ENCODE measurements around the gene CNTN1. TPM values are rescaled to one million over a fixed set of nuclear protein-coding genes. Genes with fewer than 3 reads are reported as not detected.

The CNTN1 gene
- total and polyA plus RNA-seq, 2 of the 13 experiments (the other 11 are each of a cell fraction or from before 2014, with no cell fraction given), result 0.01 to 0.07 TPM

DNA sequence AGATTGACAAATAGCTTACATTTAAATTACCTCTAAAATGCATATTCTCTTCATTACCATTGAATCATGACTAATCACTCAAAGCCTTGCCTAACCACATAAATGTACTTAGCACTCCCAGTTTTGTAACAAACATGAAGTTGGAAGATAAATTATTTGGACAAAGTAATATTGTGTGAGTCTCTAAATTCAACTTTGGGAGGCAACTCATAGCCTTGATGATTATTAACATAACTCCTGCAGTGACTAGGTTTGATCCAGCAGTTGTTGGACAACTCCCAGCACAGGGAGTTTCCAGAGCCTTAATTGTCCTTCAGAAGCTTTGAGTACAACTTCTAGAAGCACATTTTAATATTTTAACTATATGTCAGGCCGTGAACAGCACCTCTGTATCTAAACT lies 342.4 kb downstream of the CNTN1 start:
- Histone ChIP-seq H2AFZ (ENCODE audit: low read length) (no peak overlapping the region), H3K4me3 (replicated peaks in 1 of 3; ENCODE audit: insufficient read depth in 1 of 3, low read depth in 2 of 3, low read length in 3 of 3) (no peak overlapping the region), H4K20me1 (ENCODE audit: insufficient read depth, low read length) (no peaks in the 10 kb centered on the region), H3K9me3 (ENCODE audit: low read length) (0 out of 2 replicates have a peak, but pooled peaks cover 3% of the 10 kb centered on the region), H3K27me3 (ENCODE audit: control insufficient read depth in 1 of 2, insufficient read depth in 2 of 2, low read length in 2 of 2) (no peaks in the 10 kb centered on the region), H3K27ac (ENCODE audit: extremely low read length, insufficient read depth, low read length) (no peak overlapping the region), H3K4me2 (ENCODE audit: low read depth, low read length) (no peak overlapping the region), H3K36me3 (replicated peaks in 1 of 2; ENCODE audit: control insufficient read depth in 1 of 2, insufficient read depth in 2 of 2, low read length in 2 of 2) (no peaks in the 10 kb centered on the region), H3K9ac (ENCODE audit: insufficient read depth, low read depth, low read length) (no peak overlapping the region), H3K4me1 (ENCODE audit: insufficient read depth, low read length) (no peaks in the 10 kb centered on the region), H3K79me2 (ENCODE audit: insufficient read depth, low read length) (no peaks in the 10 kb centered on the region)
- intact Hi-C loops (cut with micrococcal nuclease; ENCODE audit: unreplicated experiment) (no loop called here), in situ Hi-C loops (cut with HindIII; ENCODE audit: extremely low pct_ligation_motif_present, low pct_unique_long_range_greater_than_20kb) (no loop called here)
- TF ChIP-seq TEAD3 (CRISPR knock-in tag; optimal IDR thresholded peaks at IDR 0.05; ENCODE audit: borderline replicate concordance), result no peak
- TF ChIP-seq CBFB (CRISPR knock-in tag; IDR thresholded peaks at IDR 0.05), result no peak
- TF ChIP-seq ZKSCAN1 (IDR thresholded peaks at IDR 0.05; ENCODE audit: low read length), result no peak
- TF ChIP-seq RFXANK (CRISPR knock-in tag; IDR thresholded peaks at IDR 0.05), result no peak
- no peak for TF ChIP-seq ZNF782 (CRISPR knock-in tag; IDR thresholded peaks at IDR 0.05; ENCODE audit: borderline replicate concordance)
- no peak for TF ChIP-seq ZNF777 (CRISPR knock-in tag; IDR thresholded peaks at IDR 0.05)
- no peak for TF ChIP-seq TMF1 (CRISPR knock-in tag; IDR thresholded peaks at IDR 0.05; ENCODE audit: low read depth)
- TF ChIP-seq NFYC (CRISPR knock-in tag; IDR thresholded peaks at IDR 0.05), result no peak
- no peak for TF ChIP-seq CHD2 (IDR thresholded peaks at IDR 0.05; ENCODE audit: low read depth, low read length)
- TF ChIP-seq PRDM4 (CRISPR knock-in tag; IDR thresholded peaks at IDR 0.05; ENCODE audit: borderline replicate concordance), result no peak
- TF ChIP-seq THAP11 (CRISPR knock-in tag; IDR thresholded peaks at IDR 0.05), result no peak
- no peak for TF ChIP-seq ZNF749 (CRISPR knock-in tag; IDR thresholded peaks at IDR 0.05; ENCODE audit: borderline replicate concordance)
- no peak for TF ChIP-seq EED (CRISPR knock-in tag; IDR thresholded peaks at IDR 0.05)
- no peak for TF ChIP-seq EZH2 (conservative IDR thresholded peaks at IDR 0.05; ENCODE audit: low read depth, low read length)
- TF ChIP-seq PCBP2 (optimal IDR thresholded peaks at IDR 0.05; ENCODE audit: low read depth, low read length, poor library complexity, severe bottlenecking), result no peak
- TF ChIP-seq MXD4 (CRISPR knock-in tag; IDR thresholded peaks at IDR 0.05), result no peak
- DNase-seq (ENCODE audit: low spot score) (no peak), FAIRE-seq (no peak), ATAC-seq (no peak)
- 5% methylated on average over 1 of the region's 1 CpG for WGBS (ENCODE audit: low lambda C conversion rate)
- ChIA-PET POLR2A (no interaction called here), CTCF (ENCODE audit: low intra/inter-chr PET ratio, low total read pairs) (no interaction called here)
- no TSS peak for BruUV-seq (replicated peaks)

Data from HepG2 (cell line).